Measurements from ENCODE around the gene ARID5B.

Gene ARID5B

DNA sequence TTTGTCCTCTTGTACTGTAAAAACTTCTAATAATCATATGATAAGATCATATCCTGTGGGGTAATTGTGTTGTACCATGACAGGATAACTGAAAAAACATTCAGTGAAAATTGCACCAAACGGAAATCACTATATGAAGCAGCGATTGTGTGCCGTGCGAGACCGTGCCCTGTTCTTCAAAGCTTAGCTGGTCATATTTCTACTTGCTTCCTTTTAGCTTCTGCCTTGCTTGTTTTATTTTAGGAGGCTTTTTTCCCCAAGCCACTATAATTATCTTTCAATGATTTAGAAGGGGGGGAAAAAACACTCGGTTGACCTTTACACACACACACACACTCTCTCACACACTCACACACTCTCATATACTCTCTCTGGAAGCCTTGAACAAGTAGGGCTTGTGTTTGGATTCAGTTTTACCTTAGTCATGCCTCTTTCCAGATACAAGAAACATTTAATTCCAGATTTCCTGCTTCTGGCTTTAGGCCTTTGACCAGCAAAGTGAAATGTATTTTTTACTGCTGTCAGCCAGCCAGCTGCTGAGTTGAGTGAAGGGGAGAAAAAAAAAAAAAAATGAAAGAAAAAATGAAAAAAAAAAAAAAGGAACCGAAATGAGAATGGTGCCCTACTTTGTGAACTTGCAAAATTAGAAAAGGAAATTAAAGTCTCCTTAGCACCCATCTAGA, 181.4 kb downstream of the ARID5B start:
- DNase-seq: no peak

DNA sequence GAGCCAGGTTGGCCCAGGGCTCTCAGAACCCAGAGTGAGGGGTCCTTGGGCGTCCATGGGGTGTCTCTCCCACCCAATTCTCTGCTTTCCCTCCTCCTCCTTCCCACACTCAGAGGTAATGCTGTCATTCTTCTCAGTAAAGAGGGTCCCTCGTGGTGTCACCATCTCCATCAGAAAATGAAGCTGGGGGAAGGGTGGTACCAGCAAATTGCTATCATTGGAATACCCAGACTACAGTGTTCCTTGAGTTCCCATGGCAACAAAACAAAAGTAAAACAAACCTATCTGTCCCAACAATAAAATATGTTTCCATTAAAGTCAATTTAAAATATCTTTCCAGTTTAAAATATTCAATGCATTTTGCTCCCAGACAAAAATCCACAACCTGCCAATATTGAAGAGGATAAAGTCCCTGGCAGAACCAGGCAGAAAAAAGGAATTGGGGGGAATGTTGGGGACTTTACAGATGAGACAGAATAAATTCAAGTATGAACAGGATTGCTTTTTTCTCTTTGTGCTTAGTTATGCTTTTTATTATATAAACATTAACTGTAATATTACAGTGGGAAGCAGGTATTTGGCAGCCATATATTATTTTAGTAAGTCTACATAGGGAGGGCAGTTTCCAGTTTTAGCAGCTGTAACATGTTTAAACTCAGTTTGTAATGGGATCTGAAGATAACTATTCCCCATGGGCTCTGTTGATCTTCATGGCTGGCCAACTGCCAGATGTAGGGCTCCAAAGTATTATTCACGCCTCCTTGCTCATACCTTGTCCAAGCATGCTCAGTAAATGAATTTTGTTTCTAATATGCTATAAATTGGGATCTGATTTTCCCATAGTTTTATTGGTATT, 182.1 kb downstream of the ARID5B start:
- no peak for DNase-seq

DNA sequence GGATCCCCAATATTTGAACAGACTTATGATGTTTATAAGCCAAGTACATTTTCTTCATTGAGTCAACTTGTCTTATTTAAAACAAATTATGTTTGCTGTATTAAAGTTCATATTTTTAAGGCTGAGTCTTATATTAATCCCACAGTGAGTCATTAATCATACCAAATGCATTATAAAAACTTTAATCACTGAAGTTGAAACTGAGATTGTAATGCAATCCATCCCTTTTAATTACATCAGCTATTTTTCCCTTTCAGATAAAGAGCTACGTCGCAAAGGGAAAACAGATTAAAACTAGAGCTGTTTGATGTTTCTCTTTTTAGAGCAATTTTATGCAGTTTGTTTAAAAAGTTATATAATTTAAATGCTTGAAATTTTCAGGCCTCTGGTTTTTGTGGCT, 183.0 kb downstream of the ARID5B start:
- DNase-seq: no peak

DNA sequence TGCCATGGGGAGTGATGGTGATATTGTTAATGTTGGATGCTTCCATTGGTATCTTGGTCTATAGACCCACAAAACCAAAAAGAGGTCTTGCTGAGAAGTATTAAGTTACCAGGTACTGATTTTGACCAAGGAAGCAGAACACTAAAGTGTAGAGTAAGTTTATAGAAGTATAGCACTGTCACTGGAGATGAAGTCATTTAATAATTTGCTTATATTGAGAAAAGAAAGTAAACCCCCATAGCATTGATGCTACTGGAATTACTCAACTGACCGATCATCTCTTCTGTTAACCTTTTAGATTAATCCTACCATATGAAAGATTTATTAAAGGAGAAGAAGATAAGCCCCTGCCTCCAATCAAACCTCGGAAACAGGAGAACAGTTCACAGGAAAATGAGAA, 183.9 kb downstream of the ARID5B start:
- DNase-seq: no peak

DNA sequence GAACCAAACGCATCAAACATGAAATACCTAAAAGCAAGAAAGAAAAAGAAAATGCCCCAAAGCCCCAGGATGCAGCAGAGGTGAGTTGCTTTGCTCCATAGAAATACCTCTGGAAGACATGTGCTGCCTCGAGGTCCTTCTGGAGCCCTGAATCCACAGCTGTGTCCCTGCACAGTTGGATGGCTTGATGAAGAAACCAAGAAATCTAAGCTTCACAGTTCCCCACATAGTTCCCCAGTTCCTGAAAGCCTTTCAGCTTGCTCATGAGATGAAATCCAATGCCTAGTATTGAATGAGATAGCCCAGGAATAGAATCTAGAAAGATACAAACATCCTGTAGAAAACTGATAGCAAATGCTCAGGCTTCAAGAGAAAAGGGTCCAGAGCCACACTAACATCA, 184.3 kb downstream of the ARID5B start:
- DNase-seq: no peak

DNA sequence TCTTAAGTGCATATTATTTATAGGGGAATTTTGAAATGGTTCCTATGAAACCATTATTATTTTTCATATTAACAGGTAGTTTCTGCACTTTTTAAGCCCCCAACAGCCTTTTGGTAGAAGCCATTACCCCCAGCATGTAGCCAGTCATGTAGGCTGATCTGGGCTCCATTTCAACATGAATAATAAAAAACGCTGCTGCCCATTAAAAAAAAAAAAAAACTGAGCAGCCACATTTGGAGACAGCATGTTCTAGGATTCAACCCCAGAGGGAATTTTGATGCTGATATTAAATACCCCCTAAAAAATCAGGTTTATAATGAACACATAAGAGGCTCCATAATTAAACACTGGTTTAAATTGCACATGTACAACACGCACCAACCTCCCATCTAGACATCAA, 185.8 kb downstream of the ARID5B start:
- no peak for DNase-seq

DNA sequence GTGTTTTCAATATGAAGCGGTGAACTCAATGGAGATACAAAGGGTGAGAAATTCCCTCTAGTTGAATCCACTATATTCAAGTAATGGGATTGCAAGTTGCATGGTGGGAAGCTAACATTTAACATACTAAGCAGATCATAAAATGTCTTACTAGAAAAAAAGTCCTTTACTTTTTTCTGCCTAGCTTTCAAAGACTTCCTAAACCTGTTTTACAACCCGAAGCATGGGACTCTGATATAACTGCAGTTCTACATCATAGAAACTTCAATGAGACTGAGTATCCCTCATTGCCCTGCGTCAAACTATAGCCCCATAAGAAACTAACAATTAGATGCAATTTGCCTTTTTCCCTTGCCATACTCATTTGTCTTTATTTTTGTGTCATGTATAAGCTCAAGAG, 187.3 kb downstream of the ARID5B start:
- no peak for DNase-seq

DNA sequence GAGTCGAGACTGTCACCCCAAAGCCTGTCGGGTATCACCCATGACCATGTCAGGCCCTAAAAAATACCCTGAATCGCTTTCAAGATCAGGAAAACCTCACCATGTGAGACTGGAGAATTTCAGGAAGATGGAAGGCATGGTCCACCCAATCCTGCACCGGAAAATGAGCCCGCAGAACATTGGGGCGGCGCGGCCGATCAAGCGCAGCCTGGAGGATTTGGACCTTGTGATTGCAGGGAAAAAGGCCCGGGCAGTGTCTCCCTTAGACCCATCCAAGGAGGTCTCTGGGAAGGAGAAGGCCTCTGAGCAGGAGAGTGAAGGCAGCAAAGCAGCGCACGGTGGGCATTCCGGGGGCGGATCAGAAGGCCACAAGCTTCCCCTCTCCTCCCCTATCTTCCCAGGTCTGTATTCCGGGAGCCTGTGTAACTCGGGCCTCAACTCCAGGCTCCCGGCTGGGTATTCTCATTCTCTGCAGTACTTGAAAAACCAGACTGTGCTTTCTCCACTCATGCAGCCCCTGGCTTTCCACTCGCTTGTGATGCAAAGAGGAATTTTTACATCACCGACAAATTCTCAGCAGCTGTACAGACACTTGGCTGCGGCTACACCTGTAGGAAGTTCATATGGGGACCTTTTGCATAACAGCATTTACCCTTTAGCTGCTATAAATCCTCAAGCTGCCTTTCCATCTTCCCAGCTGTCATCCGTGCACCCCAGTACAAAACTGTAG, 191.0 kb downstream of the ARID5B start:
- no peak for DNase-seq

DNA sequence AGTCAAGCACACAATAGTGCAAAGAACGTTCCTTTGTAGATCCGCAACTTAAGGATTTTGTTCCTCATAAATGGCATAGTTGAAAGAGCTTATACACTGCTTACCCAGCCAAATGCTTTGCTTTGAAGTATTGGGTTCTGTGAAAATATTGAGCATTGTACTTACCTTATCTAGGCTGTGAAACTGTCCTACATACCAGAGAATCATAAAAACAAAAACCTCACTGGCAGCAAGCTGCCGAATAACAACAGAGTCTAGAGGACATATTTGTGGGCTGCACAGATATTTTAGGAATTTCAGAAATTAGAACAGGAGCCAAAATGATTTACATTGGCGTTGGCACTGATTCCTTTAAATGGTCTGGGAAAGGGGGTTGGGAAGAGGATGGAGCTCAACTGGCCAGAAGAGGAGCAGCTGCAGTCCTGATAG, 192.4 kb downstream of the ARID5B start:
- DNase-seq: no peak

DNA sequence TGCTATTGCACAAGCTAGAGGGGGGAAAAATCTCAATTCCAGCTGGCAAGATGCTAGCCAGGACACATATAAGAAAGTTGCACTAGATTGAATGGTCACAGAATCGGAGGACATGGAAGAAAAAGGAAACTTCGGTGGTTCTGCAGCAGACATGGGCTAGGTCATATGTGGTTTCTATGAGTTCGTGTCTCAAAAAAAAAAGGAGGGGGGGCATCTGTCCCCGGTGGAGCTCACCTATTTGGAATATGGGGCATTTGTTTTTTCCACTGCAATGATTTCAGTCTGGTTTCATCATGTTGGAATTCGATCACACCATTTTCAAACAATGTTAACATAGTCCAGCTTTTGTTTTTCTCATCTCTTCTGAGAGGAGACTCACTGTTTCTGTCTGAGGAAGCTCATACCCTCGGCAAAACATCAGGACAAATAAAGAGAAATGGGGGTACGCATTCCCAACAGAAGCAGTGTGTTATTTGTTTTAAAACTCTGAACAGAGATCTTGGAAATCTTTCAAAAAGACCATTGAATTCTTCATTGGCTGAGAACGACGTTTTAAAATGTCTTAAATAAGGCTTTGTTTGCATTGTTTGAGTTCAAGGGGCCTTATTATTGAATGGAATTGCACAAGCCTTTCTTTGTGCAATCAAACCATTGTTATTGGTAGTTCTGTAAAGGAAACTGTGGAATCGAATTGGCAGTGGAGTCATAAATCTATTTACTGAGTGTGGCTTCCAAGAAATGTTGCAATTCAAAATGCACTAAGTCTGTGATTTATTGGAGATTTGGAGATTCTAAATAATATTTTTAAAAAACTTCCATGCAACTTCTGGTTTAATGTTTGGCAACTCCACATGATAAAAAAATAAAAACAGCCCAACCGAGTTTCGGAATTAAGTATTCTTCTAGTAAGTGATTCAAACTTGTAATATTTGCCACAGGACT, 194.0 kb downstream of the ARID5B start:
- DNase-seq: no peak

DNA sequence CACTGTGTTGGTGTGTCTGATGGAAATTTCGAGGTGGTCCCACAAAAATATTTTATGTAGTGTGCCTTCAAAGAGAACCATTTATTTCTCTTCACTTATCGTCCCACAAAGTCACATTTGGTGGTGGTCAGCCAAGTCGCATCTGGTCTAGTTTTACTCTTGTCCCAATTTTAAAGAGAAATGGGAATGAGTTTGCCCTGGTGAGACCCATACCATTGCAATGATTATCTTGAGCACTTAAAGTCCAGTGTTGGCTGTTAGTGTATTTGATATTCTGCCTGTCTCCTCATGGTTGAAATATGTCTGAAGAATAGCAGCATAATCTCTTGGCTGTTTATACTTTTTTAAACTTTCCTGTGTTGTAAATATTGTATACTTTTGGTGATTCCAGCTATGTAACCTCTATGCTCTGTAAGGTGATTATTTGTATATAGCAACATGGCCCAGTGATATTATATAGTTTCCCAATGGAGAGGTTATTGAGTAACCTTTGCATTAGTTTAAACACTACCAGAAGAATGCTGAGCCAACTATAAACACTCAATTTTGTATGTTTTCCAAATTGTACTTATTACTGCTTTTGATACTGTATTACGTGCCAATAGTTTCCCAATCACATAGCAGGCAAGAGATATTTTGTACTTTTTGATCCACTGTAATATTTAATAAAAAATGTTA, 194.9 kb downstream of the ARID5B start:
- no peak for DNase-seq

DNA sequence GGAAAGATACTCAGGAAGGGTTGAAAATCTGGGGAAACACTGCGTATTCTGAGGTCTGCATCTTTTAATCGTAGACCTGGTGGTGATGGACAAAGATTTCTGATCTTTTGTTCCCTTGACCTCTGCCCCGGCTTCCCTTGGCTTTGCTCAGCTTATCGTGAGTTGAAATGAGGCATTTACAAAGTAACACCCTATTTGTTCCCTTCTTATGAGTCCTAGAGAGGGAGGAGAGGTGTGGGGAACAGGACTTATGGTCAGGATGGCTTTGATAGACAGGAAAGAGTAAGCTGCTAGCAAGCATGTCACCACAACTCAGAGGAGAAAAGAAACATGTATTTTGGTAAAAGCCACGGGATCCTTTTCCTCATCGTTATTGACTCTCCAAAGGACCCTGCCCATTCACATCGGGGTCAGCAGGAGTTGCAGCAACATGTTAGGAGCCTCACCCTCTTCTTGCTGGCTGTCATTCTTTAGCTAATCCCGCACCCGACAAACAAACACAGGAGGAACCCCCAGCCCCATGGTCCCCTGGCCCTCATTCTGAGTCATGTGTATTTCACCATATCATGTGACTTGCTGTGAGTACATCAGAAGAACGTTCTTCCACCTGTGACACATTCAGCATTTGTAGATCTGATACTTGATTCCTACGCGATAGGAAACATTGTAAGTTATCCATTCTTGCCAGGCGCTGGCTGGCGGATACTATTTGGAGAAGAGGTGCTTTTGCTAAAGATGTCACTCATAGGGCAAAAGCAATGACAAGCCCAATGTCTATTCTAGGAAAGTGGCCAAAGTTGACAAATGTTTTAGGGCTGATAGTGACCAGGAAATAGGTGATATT, 197.0 kb downstream of the ARID5B start:
- no peak for DNase-seq

DNA sequence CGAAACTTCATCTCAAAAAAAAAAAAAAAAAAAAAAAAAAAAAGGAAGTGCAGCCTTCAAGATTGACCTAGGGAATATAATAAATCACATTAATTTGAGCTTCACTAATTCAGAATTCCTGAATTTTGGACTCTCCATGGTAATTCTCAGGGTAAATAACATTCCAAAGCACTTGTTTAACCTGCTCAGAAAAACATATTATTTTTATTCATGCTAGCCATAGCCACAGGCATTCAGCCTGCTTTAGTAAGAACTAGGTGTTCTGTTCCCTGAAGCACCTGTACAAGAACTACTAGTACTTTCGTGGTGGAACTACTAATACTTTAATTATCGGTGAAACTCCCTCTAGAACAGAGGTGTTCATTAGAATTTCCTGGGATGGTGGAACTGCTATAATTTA, 197.8 kb downstream of the ARID5B start:
- no peak for DNase-seq

DNA sequence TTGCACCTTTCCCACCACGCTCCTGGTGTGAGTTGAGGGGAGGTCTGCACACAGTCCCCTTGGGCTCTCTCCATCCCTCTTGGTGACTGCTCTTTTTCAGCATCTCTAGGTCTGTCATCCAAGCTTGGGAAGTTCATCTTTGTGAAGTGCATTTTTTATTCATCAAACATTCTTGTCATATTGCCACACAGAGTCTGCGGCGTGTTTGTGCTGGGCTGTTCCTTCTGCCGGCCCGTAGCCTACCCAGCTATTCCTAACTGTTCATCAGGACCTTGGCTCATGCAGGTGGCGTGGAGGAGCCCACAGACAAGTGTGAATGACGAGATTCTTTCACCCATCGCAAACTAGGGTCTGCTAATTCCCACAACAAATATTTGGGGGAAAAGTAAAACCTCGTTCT, 202.4 kb downstream of the ARID5B start:
- DNase-seq: no peak

DNA sequence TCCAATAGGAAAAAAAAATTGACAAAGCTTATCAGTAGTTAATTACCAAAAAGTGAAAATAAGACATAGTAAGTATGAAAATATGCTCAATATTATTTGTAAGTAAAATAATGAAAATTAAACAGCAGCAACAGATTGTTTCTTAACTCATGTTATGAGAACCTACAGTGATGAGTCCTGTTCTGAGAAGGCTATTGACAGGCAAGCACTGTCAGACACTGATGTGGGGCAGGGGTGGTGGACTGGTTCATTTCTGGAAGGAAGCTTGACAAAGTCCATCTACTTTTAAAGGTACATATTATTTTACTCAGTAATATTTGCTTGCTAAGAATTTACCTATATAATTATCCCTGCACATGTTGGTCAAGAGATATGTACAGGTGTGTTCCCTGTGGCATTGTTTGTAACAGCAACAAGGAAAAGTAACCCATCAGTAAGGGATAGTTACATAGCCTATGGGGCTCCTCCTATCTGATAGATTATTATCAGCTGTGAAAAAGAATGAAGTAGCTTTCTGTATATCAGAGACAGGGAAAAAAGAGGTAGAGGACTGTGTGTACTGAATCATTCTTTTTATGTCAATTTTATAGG, 205.5 kb downstream of the ARID5B start:
- no peak for DNase-seq

DNA sequence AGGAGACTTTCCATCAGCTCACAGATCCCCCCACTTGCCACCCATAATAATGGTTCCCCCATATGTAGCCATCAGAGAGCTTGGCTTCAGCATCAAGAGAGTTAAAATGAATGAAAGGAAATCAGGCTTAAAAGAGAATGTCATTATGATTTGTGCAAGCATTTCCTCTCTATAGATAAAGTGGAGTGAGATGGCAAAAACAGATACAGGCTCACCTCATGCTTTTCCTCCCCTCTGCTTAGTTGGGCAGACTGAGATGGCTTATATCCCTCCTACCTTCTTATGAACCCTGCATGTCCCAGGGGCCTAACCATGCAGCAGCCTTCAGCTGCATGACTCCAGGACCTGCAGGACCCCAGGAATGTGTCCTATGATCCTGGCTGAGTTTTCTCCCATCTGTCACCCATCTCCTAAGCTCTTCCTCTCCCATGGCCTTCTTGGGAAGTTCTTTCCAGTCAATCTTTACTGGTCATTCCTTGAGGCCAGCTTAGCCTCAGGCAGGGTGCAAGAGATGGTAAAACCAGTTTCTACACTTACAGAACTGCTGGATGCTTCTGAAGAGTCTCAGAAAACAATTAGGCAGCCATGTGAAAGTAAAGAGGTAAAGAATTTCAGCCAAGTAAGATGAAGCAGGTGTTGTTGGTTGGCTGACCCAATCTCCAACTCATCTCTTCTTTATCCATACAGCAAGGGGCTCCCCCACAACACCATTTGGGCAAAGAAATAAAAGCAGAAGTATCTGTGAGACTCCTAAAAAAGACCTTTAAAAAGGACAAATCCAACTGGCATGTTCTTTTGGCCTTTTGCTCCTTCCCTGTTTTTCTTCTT, 207.5 kb downstream of the ARID5B start:
- no peak for DNase-seq

DNA sequence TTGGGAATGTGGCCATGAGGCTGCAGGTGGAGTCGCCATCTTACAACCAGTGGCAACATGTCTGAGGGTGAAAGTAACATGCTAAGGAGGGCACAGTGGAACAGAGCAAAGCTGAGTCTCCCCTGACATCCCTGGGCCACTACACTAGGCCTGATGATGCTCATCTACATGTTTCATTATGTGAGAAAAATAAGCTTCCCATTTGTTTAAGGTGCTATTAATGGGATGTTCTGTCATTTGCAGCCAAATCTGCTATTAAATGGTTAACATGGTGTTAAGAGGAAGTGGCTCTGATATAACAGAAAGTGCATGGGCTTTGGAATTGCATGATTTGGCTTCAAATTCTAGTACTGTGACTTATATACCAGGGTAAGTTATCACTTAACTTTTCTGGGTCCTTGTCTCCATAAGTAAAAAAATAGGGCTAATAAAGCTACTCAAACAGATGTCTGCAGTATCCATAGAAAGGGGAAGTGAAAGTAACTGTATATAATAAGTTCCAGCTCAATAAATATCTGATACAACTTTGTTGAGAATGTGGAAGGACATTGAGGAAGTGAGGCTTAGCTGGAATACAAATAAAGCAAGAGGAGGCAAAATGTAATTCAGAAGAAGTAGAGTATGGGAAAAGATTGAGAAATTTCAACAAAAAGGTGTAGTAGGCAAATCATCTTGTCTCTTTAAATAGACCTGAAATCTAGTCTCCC, 208.2 kb downstream of the ARID5B start:
- no peak for DNase-seq

DNA sequence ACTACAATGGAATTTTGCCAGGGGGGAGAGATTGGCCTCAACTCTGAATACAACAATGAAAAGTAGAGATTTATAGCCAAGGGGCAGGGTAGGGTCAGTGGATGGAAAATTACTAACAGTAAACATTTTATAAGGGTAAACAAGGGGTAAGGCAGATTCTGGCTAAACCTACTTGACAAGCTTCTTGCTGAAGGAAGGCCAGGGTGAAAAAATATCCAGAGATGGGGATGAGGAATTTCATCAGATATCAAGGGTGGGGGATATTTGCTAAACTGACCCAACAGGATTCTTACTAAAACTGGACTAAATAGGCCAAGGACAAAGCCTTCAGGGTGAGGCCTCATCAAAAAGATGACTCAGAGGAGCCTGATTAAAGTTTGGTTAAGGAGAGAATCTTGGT, 210.8 kb downstream of the ARID5B start:
- no peak for DNase-seq

DNA sequence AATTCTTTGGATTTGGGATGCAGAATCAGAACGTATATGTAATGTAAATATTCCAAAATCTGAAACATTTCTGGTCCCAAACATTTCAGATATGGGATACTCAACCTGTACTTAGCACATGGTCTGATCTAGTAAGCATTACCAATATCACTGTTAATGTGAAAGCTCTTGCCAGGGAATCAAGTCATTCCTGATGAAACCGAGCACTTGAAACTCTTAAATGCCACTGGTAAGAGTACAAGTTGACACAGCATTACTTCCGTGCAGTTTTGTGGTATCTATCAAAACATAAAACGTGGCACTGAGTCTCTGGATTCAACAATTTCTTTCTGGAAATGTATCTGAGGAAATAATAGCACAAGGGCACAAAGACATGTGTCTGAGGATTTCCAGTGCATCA, 211.5 kb downstream of the ARID5B start:
- DNase-seq: no peak
